ENCODE data around the gene TUB.

TUB gene

GRCh38 chr11:8080674-8081590 lies at the start of gene TUB:
Gene TUB, plus strand, starts transcription at chr11:8081211. Its CDS starts 300 bp downstream, at chr11:8081511.
- DNase-seq, result no peak

GRCh38 chr11:8031248-8032115 lies 49.5 kb upstream of the TUB start:
- DNase-seq, result no peak

- DNase-seq, result no peak
Observed at GRCh38 chr11:8032122-8032521, 48.9 kb upstream of the TUB start.

- no peak for DNase-seq
Observed at GRCh38 chr11:8032576-8033304, 48.3 kb upstream of the TUB start.

GRCh38 chr11:8033305-8034105 lies 47.5 kb upstream of the TUB start:
- peak; percentile 54 for DNase-seq

GRCh38 chr11:8034106-8034585 lies 46.9 kb upstream of the TUB start:
- no peak for DNase-seq

- no peak for DNase-seq
Observed at GRCh38 chr11:8034604-8035190, 46.3 kb upstream of the TUB start.

- DNase-seq, result no peak
Observed at GRCh38 chr11:8035200-8035855, 45.7 kb upstream of the TUB start.

- no peak for DNase-seq
Observed at GRCh38 chr11:8036002-8036802, 44.8 kb upstream of the TUB start.

- DNase-seq, result no peak
Observed at GRCh38 chr11:8036986-8037385, 44.0 kb upstream of the TUB start.

- no peak for DNase-seq
Observed at GRCh38 chr11:8038393-8038792, 42.6 kb upstream of the TUB start.

GRCh38 chr11:8038811-8039529 lies 42.0 kb upstream of the TUB start:
- no peak for DNase-seq

GRCh38 chr11:8039530-8040260 lies 41.3 kb upstream of the TUB start:
- DNase-seq, result no peak

- no peak for DNase-seq
Observed at GRCh38 chr11:8040261-8040920, 40.6 kb upstream of the TUB start.

- DNase-seq, result no peak
Observed at GRCh38 chr11:8040921-8041285, 40.1 kb upstream of the TUB start.

GRCh38 chr11:8041576-8041975 lies 39.4 kb upstream of the TUB start:
- DNase-seq, result no peak

GRCh38 chr11:8043756-8044155 lies 37.3 kb upstream of the TUB start:
- DNase-seq, result no peak

- no peak for DNase-seq
Observed at GRCh38 chr11:8045839-8046238, 35.2 kb upstream of the TUB start.
